ENCODE data around the gene LILRA5. TPM values are rescaled to one million over a fixed set of nuclear protein-coding genes. Genes with fewer than 3 reads are reported as not detected.
"Not testable (repeated sequence)": the region's sequence is repeated elsewhere in the genome, so short reads cannot be mapped to it uniquely, and the experiment has no call there.

The LILRA5 gene
- total RNA-seq, 1 experiment from 2014 or later, result not detected

GRCh38 chr19:54322295-54322694, 9.3 kb upstream of the LILRA5 start:
- H3K4me3 ChIP-seq; DNase-seq; H3K27me3 ChIP-seq; H3K4me1 ChIP-seq; H3K27ac ChIP-seq; H3K36me3 ChIP-seq; H3K9me3 ChIP-seq (replicated peaks): not testable (repeated sequence)

GRCh38 chr19:54319892-54320670, 7.1 kb upstream of the LILRA5 start:
- H3K27ac ChIP-seq, result no peak overlapping the region
- H3K36me3 ChIP-seq, result no peaks in the 10 kb centered on the region
- DNase-seq, result no peak
- H3K9me3 ChIP-seq (replicated peaks), result no peaks in the 10 kb centered on the region
- no peaks in the 10 kb centered on the region for H3K27me3 ChIP-seq
- no peak overlapping the region for H3K4me3 ChIP-seq
- no peaks in the 10 kb centered on the region for H3K4me1 ChIP-seq

GRCh38 chr19:54319049-54319448, 6.1 kb upstream of the LILRA5 start:
- no peak for DNase-seq
- H3K9me3 ChIP-seq (replicated peaks), result no peaks in the 10 kb centered on the region

DNA sequence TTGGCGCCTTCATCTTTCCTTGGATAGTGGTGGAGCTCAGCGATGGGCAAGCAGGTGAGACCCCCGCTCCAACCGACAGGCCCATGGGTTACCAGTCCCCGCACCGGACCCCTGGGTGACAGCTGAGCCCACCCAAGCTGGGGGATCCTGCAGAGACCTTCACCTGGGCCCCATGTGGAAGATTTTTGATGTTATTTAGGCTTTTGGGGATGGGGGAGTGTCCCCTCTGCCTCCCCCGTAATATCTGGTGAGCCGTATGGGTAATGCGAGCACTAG, 4.9 kb upstream of the LILRA5 start:
- no peaks in the 10 kb centered on the region for H3K36me3 ChIP-seq
- H3K27me3 ChIP-seq, result no peaks in the 10 kb centered on the region
- H3K9me3 ChIP-seq (replicated peaks), result no peaks in the 10 kb centered on the region
- no peaks in the 10 kb centered on the region for H3K4me1 ChIP-seq
- H3K27ac ChIP-seq, result no peak overlapping the region
- no peak for DNase-seq
- no peak overlapping the region for H3K4me3 ChIP-seq

More at GRCh38 chr19:54319049-54319448, 6.1 kb upstream of the LILRA5 start:
- Histone ChIP-seq H3K4me1 (no peaks in the 10 kb centered on the region), H3K27me3 (no peaks in the 10 kb centered on the region), H3K27ac (no peak overlapping the region), H3K36me3 (no peaks in the 10 kb centered on the region), H3K4me3 (no peak overlapping the region)

- Histone ChIP-seq H3K4me3 (no peak overlapping the region), H3K4me1 (no peaks in the 10 kb centered on the region), H3K36me3 (no peaks in the 10 kb centered on the region), H3K27me3 (no peaks in the 10 kb centered on the region), H3K27ac (no peak overlapping the region), H3K9me3 (replicated peaks) (no peaks in the 10 kb centered on the region)
- DNase-seq, result no peak
These were observed 4.4 kb upstream of the LILRA5 start for GRCh38 chr19:54317108-54317964.

GRCh38 chr19:54316746-54317107, 3.8 kb upstream of the LILRA5 start:
- Histone ChIP-seq H3K4me1 (no peaks in the 10 kb centered on the region), H3K27ac (no peak overlapping the region), H3K4me3 (no peak overlapping the region), H3K9me3 (replicated peaks) (no peaks in the 10 kb centered on the region), H3K27me3 (no peaks in the 10 kb centered on the region), H3K36me3 (no peaks in the 10 kb centered on the region)
- no peak for DNase-seq

DNA sequence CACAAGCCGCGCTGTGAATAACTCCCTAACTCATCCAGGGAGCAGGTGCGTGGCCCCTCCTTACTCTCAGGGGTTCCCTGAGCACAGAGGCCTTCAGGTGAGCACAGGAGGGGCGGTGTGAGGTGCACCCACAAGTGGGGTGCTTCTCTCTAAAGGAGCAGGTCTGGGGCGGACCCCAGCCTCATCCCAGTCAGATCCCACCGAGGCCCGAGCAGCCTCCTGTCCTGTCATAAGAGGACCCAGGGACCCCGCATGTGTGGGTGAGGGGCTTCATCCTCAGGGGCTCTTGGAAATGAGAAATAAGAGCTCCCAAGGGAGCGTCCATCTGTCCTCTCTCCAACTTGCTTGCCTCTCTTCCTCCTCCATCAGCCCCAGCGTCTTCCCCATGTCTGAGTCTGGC, 3.0 kb upstream of the LILRA5 start:
- no peak for DNase-seq
- Histone ChIP-seq H3K4me1 (no peaks in the 10 kb centered on the region), H3K36me3 (no peaks in the 10 kb centered on the region), H3K27ac (no peak overlapping the region), H3K27me3 (0 out of 2 replicates have a peak, but pooled peaks cover 2% of the 10 kb centered on the region), H3K9me3 (replicated peaks) (no peaks in the 10 kb centered on the region), H3K4me3 (no peak overlapping the region)

DNA sequence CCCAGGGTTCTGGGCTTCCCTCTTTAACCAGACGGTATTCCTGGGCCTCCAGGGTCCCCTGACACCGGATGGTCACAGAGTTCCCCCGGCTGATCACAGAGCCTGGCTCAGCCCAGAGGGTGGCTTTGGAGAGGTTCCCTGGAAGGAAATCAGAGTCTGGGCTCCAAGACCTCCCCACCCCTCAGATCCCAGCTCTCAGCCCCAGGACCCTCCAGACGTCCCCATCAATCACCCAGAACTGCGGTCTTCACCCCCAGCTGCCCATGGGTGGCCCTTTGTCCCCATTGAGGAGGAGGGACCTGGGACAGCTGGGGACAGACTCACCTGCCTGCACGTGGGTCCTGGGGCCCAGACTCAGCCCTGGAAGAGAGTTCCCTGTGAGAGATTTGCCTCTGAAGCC, 955 bp downstream of the LILRA5 start:
- Histone ChIP-seq H3K4me1 (no peaks in the 10 kb centered on the region), H3K9me3 (replicated peaks) (no peaks in the 10 kb centered on the region), H3K36me3 (no peaks in the 10 kb centered on the region), H3K27me3 (0 out of 2 replicates have a peak, but pooled peaks cover 2% of the 10 kb centered on the region), H3K4me3 (no peak overlapping the region), H3K27ac (no peak overlapping the region)
- DNase-seq, result no peak

DNA sequence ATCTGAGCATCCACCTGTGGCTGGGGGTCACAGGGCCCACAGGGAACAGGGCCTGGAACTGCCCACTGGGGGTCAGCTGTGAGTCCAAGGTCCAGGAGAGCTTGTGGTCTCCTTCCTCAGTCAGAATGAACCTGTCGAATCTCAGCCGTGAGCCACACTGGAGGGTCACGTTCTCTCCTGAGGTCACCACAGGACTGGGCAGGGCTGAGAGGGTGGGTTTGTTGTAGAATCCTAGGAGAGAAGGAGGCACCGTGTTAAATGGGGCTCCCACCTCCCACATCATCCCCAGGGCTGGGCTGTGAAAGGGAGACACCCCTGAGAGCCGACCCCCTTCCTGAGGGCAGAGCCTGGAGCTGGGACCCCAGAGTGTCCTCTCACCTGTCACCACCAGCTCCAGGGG, 1.5 kb downstream of the LILRA5 start:
- H3K27ac ChIP-seq, result no peak overlapping the region
- no peak for DNase-seq

DNA sequence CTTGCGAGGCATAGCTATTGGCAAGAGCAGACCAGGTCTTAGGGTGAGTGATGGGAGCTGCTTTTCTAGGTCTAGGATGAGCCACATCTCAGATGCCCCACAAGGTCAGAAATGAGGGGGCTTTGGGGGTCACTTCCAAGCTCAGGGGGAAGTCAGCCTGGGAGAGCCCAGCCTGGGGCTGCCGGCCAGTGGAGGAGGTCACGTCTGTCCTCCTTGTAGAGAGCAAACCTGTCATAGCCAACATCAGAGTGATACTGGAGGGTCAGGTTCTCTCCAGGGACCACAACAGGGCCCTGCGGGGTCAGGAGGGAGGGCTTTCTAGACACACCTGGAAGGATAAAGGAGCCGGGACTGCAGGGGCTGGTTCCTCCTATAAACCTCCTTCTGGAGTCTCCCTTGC, 2.4 kb downstream of the LILRA5 start:
- Histone ChIP-seq H3K4me1 (no peaks in the 10 kb centered on the region), H3K36me3 (no peaks in the 10 kb centered on the region), H3K9me3 (replicated peaks) (no peaks in the 10 kb centered on the region), H3K4me3 (no peak overlapping the region), H3K27ac (no peak overlapping the region), H3K27me3 (0 out of 2 replicates have a peak, but pooled peaks cover 2% of the 10 kb centered on the region)
- DNase-seq, result no peak

More for the DNA sequence above, 1.5 kb downstream of the LILRA5 start:
- Histone ChIP-seq H3K36me3 (no peaks in the 10 kb centered on the region), H3K9me3 (replicated peaks) (no peaks in the 10 kb centered on the region), H3K27me3 (0 out of 2 replicates have a peak, but pooled peaks cover 2% of the 10 kb centered on the region), H3K4me3 (no peak overlapping the region), H3K4me1 (no peaks in the 10 kb centered on the region)

DNA sequence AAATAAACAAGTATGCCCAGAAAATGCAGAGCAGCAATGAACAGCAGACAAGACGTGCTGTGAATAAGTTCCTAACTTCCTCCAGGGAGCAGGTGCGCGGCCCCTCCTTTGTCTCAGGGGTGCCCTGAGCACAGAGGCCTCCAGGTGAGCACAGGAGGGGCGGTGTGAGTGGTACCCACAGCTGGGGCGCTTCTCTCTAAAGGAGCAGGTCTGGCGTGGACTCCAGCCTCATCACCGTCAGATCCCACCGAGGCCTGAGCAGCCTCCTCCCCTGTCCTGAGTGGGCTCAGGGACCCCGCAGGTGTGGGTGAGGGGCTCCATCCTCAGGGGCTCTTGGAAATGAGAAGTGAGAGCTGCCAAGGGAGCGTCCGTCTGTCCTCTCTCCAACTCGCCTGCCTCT, 3.2 kb downstream of the LILRA5 start:
- Histone ChIP-seq H3K4me3 (no peak overlapping the region), H3K27me3 (0 out of 2 replicates have a peak, but pooled peaks cover 2% of the 10 kb centered on the region), H3K27ac (no peak overlapping the region), H3K9me3 (replicated peaks) (no peaks in the 10 kb centered on the region), H3K36me3 (no peaks in the 10 kb centered on the region), H3K4me1 (no peaks in the 10 kb centered on the region)
- DNase-seq, result no peak

DNA sequence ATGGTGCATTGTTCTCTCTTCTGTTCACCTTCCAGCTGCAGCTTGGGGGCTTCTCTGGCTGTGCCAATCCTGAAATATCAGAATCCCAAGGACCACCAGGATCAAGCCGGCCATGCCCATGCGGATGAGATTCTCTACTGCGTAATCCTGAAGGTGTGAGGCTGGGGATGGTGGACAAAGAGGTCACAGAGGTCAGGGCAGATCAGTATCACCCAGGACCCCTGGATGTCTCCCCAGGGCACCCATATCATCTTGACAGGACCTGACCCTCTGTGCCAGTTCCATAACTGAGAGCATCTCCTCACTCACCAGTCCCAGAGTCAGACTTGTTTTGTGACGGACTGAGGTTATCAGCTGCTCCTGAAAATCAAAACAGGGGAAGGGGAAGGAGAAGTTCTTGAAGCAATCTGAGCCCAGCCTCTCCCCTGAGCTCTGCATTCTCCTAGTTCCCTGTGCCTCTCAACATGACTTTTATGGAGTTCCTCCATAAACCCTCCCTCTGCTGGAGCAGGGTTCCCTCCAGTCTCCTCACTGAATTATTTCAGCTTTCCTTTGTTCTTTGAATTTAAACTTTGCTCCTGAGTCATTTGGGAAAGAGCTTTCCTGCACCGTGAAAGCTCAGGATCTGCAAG, 5.5 kb downstream of the LILRA5 start:
- H3K27ac ChIP-seq, result no peak overlapping the region
- no peak for DNase-seq
- 0 out of 2 replicates have a peak, but pooled peaks cover 2% of the 10 kb centered on the region for H3K27me3 ChIP-seq
- H3K9me3 ChIP-seq (replicated peaks), result no peaks in the 10 kb centered on the region
- no peak overlapping the region for H3K4me3 ChIP-seq
- no peaks in the 10 kb centered on the region for H3K36me3 ChIP-seq
- no peaks in the 10 kb centered on the region for H3K4me1 ChIP-seq

GRCh38 chr19:54305141-54305540, 7.8 kb downstream of the LILRA5 start:
- Histone ChIP-seq H3K9me3 (replicated peaks) (no peaks in the 10 kb centered on the region), H3K27me3 (peaks cover 5% of the 10 kb centered on the region), H3K36me3 (no peaks in the 10 kb centered on the region), H3K27ac (no peak overlapping the region), H3K4me1 (no peaks in the 10 kb centered on the region), H3K4me3 (no peak overlapping the region)
- DNase-seq, result no peak

GRCh38 chr19:54302257-54302656, 10.7 kb downstream of the LILRA5 start:
- Histone ChIP-seq H3K9me3 (replicated peaks) (no peaks in the 10 kb centered on the region), H3K36me3 (no peaks in the 10 kb centered on the region), H3K4me1 (no peaks in the 10 kb centered on the region), H3K4me3 (no peak overlapping the region), H3K27ac (no peak overlapping the region), H3K27me3 (peaks cover 5% of the 10 kb centered on the region)
- DNase-seq, result no peak

DNA sequence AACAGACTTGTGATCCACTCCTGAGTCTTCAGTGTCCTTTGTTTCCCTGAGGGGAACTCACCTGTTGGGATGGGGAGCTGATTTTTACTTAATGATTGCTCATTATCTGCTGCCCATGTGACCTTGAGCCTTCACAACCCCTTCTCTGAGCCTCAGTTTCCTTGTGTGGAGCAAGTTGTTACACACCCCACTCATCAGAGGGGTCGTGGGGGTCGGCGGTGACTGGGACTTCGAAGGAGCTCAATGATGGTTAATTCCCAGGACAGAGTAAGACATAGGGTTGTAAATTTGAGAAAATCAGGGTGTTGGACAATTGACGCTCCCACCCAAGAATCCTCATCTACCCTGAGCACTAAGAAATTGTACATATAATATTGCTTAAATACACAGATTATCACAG, 13.5 kb downstream of the LILRA5 start:
- H3K4me1 ChIP-seq, result no peaks in the 10 kb centered on the region
- H3K4me3 ChIP-seq, result no peak overlapping the region
- peaks cover 5% of the 10 kb centered on the region for H3K27me3 ChIP-seq
- H3K27ac ChIP-seq, result no peak overlapping the region
- H3K36me3 ChIP-seq, result no peaks in the 10 kb centered on the region
- DNase-seq, result no peak
- H3K9me3 ChIP-seq (replicated peaks), result no peaks in the 10 kb centered on the region

Data from SJCRH30 (cell line).